A549 treated with Mapracorat at 1 μM for 4 hours (cell line): ENCODE measurements around the gene SRSF2. TPM values are rescaled to one million over a fixed set of nuclear protein-coding genes. Genes with fewer than 3 reads are reported as not detected.

ENCODE experiments used
- total RNA-seq: library from RNA; stranded (reverse); fragments of 200-300 nt; extraction: Qiagen RNA extraction; gene quantifications from 5 replicates; pipeline ENCODE4 v1.2.3, GENCODE V29; 2022

SRSF2 gene, protein sequence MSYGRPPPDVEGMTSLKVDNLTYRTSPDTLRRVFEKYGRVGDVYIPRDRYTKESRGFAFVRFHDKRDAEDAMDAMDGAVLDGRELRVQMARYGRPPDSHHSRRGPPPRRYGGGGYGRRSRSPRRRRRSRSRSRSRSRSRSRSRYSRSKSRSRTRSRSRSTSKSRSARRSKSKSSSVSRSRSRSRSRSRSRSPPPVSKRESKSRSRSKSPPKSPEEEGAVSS
- 395 to 461 TPM (median 439 TPM) in 5 replicates for total RNA-seq

DNA sequence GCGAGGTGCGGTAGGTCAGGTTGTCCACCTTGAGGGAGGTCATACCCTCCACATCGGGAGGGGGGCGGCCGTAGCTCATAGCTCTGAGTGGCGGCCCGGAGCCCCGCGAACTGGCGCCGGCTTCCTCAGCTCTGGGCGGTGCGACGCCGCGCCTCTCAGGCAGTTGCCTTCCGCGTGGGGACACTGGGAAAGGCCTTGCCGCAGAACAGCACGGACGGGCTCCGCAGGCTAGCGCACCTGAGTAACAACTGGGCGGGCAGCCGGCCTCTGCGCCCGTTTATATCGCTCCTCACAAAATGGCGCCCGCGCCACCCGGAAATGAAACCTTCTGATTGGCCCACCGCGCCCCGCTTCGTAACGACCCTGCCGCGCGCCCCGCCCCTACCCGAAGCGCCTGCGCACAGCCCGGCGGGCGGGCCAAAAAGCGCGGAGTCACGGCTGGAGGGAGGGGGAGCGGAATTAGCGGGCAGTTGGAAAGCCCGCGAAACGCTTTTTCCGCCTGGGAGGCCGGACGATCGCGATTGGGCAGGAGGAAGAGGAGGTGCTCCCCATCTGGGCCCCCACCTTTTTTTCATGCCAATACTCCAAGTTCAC is at the start of gene SRSF2:
TSS of gene SRSF2 (minus strand) at position 250 of the 594 bp plus-strand sequence. CDS start at position 79, 171 bp downstream.

DNA sequence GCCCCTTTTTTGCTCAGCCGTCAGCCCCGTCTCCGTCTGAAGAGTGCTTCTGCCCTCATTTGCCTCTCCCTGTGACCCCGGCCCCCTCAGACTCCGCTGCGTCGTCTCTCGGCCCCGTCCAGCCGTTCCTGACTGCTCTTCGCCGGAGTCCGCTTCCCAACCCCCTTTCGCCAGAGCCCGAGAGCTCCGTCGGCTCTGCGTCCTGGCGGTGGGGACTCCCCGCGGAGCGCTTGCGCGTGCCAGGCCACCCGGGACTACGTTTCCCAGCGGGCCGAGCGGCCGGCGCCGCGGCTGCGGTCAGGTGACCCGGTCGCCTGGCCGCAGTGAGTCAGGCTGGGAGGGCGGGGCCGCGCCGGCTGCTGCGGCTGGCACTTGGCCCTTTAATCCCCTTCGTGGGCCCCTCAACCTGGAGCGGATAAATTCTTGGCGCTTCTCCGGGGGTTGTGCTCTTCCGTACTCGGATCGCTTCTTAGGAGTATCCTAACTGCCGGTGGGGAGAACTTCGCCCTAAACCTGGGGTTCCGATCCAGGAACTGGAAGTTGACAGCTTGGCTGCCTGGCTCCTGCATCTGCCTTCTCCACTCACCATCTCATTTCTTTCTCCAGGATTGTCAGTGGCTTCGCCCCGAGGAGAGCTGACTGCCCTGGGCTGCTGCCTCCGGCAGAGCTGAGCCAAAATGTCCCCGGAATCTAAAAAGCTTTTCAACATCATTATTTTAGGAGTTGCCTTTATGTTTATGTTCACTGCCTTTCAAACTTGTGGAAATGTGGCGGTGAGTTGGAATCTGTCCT is 741 bp upstream of the SRSF2 start, which contains the start of gene MFSD11:
TSS of gene MFSD11 (plus strand) at position 444 of the 792 bp plus-strand sequence. CDS start at position 678, 234 bp downstream.

DNA sequence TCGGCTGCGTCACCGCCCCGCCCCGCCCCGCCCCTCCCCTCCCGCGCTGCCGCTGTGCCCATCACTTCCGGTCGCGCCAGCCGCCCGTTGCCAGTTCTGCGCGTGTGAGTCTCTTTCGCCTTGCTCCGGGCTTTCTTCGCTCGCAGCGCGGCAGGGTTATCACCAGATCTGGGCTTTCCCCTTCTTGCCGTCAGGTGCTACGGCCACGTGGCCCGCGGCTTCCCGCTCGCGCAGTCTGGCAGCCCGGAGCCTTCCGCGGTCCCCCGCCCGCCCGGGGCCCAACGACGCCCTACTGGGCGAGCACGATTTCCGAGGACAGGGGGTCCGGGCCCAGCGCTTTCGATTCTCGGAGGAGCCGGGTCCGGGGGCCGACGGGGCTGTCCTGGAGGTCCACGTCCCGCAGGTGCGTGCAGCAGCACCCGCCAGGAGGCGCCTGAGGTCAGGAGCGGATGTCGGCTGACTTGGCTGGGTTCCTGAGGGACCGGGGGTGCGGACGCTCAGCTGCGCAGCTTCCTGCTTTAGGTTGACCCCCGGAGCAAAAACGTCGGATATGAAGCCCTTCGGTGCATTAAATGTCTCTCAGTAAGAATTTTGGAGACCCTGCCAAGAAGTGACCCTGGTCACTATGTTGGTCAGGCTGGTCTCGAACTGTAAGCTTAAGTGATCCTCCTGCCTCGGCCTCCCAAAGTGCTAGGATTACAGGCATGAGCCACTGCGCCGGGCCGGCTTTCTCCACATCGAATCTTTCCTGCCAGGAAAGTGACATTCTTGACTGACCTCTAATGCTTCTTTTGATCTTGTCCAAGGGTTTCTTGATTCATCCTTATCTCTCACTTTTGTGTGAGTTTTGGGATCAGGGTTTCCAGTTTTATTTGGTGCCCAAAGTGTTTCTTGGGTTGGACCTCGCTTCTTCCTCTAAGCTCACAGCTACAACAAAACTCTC is 10.1 kb downstream of the SRSF2 start, which contains the start of gene METTL23:
TSS of gene METTL23 (plus strand) at position 64 of the 943 bp plus-strand sequence. CDS start 2,872 bp downstream, outside the sequence.

DNA sequence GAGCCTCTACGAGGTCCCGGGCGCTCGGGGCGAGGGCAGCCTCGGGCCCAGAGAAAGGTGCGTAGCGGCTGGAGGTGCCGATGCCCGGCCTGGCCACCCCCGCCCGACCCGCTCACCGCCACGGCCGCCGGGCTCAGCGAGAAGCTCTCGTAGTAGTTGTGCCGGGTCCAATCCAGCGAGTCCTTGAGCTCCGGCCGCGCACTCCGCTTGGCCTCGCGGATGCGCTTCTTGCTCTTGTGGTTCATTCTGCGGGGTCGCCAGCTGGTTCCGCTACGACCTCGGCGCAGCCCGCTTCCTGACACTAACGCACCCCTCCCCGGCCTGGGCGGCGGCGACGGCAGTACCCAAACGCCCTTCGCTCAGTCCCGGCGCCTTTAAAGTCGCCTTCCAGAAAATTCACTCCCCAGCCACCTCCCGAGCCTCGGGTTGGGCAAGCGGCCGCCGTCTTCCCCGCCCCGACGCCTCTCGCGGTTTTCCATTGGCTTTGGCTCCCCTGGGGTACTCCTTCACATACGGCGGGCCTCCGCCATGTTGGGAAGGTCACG is 10.8 kb downstream of the SRSF2 start, which contains the start of gene JMJD6:
TSS of gene JMJD6 (minus strand) at position 376 of the 545 bp plus-strand sequence. CDS start at position 245, 131 bp downstream.

DNA sequence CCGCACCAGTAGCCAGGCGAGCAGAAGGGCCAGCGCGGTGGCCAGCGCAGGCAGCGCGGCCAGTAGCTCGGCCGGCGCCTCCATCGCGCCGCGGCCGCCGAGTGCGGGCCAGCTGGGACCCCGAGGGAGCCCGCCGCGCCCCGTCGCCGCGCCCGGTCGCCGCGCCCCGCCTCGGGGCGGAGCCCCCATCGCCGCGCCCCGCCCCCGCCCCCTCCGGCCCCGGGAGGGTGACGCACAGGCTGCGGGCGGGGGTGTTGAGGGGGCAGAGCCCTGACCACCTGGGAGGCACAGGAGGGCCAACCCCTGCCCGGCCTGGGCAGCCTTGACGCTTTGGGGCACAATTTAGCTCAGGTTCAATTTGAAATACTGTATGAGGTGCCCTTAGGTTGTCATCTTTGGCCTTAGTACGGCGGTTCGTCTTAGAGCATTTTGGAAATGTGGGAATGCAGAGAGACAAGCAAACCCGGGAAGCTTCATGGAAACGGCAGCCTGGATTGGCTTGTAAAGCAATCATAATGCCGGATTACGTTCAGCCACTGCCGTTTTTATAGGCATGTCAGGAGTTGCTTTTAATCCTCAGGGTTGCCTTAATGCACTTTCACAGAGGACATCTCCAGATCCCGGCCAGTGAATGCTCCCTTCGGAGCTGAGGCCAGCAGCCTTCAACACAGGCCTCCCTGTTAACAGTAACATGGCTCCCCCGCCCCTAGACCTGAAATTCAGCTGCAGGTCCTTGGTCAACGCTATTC is 26.1 kb downstream of the SRSF2 start, which contains the start of gene MXRA7:
TSS of gene MXRA7 (minus strand) at position 103 of the 749 bp plus-strand sequence. CDS start at position 84, 19 bp downstream.

Other genes starting within 250 kb of the SRSF2 start
- 45.2 to 69.1 TPM (median 63.0 TPM) in 5 replicates for gene RHBDF2, start 235.9 kb downstream of the SRSF2 start, total RNA-seq
- 0.60 to 1.8 TPM (median 1.1 TPM) in 5 replicates for gene CYGB, start 199.6 kb downstream of the SRSF2 start, total RNA-seq
- gene PRCD, start 197.3 kb downstream of the SRSF2 start, total RNA-seq: not detected in 5 replicates
- gene ST6GALNAC2, start 151.5 kb downstream of the SRSF2 start, total RNA-seq: 0.23 to 0.61 TPM (median 0.33 TPM) in 5 replicates
- gene ST6GALNAC1, start 93.6 kb downstream of the SRSF2 start, total RNA-seq: 0.21 to 0.49 TPM (median 0.37 TPM) in 5 replicates
- gene MXRA7, start 26.4 kb downstream of the SRSF2 start, total RNA-seq: 58.0 to 75.0 TPM (median 65.0 TPM) in 5 replicates
- gene JMJD6, start 10.7 kb downstream of the SRSF2 start, total RNA-seq: 72.6 to 78.6 TPM (median 75.6 TPM) in 5 replicates
- 56.4 to 59.8 TPM (median 59.0 TPM) in 5 replicates for gene METTL23, start 10.5 kb downstream of the SRSF2 start, total RNA-seq
- 19.4 to 21.8 TPM (median 20.4 TPM) in 5 replicates for gene MFSD11, start 788 bp upstream of the SRSF2 start, total RNA-seq
- gene MGAT5B, start 131.1 kb upstream of the SRSF2 start, total RNA-seq: 15.2 to 23.1 TPM (median 22.1 TPM) in 5 replicates